ENCODE measurements around the gene TMIGD1.

- TF ChIP-seq GABPA (IDR thresholded peaks at IDR 0.05; ENCODE audit: low read depth) (no peak), POLR2AphosphoS5 (IDR thresholded peaks at IDR 0.05; ENCODE audit: low read depth, low read length) (no peak), GATA2 (CRISPR knock-in tag; IDR thresholded peaks at IDR 0.05) (no peak; the same call in 1 of the 2 replicates), EZH2phosphoT487 (IDR thresholded peaks at IDR 0.05; ENCODE audit: borderline replicate concordance, low read depth) (no peak), TAF1 (IDR thresholded peaks at IDR 0.05; ENCODE audit: borderline replicate concordance, low read depth, low read length) (no peak), FOSL2 (IDR thresholded peaks at IDR 0.05; ENCODE audit: borderline replicate concordance, low read depth) (no peak)
- TF ChIP-seq, protein P1, sequence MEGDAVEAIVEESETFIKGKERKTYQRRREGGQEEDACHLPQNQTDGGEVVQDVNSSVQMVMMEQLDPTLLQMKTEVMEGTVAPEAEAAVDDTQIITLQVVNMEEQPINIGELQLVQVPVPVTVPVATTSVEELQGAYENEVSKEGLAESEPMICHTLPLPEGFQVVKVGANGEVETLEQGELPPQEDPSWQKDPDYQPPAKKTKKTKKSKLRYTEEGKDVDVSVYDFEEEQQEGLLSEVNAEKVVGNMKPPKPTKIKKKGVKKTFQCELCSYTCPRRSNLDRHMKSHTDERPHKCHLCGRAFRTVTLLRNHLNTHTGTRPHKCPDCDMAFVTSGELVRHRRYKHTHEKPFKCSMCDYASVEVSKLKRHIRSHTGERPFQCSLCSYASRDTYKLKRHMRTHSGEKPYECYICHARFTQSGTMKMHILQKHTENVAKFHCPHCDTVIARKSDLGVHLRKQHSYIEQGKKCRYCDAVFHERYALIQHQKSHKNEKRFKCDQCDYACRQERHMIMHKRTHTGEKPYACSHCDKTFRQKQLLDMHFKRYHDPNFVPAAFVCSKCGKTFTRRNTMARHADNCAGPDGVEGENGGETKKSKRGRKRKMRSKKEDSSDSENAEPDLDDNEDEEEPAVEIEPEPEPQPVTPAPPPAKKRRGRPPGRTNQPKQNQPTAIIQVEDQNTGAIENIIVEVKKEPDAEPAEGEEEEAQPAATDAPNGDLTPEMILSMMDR (IDR thresholded peaks at IDR 0.05), result no peak
Measured at GRCh38 chr17:30379903-30380381, 46.1 kb upstream of the TMIGD1 start.
